Testis (tissue), 2 donors: ENCODE data around the gene CPNE1.

Source experiments
- POLR2A ChIP-seq: fragments of 450-650 bp; IDR thresholded peaks from one replicate; pipeline ENCODE4 v1.6.1; 2017; ENCODE audit warnings: antibody characterized with exemption, mild to moderate bottlenecking, moderate library complexity
- TF ChIP-seq, protein P1 (sequence below), 3 experiments: fragments of 450-650 bp in 2 of 3; fragments of 200-600 bp in 1 of 3; sonication (generic) in 1 of 3; IDR thresholded peaks; one replicate each; pipeline ENCODE4 v1.5.1; 2016 to 2019; ENCODE audit warnings: antibody characterized with exemption in 3 of 3, mild to moderate bottlenecking in 2 of 3, moderate library complexity in 1 of 3

DNA sequence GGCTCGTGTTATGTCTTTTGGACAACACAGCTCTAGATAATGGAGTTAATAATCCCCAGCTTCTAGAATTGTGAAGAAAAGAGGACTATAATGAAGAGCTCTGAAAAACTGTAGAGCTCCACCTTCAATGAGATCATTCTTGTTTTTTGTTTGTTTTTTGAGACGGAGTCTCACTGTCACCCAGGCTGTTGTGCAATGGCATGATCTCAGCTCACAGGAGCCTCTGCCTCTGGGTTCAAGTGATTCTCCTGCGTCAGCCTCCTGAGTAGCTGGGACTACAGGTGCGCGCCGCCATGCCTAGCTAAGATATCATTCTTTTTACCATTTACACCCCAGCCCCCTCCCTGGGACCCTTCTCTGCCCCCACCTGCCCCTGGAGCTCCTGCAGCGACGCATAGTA lies 86.2 kb downstream of the CPNE1 start:
- TF ChIP-seq, protein P1, sequence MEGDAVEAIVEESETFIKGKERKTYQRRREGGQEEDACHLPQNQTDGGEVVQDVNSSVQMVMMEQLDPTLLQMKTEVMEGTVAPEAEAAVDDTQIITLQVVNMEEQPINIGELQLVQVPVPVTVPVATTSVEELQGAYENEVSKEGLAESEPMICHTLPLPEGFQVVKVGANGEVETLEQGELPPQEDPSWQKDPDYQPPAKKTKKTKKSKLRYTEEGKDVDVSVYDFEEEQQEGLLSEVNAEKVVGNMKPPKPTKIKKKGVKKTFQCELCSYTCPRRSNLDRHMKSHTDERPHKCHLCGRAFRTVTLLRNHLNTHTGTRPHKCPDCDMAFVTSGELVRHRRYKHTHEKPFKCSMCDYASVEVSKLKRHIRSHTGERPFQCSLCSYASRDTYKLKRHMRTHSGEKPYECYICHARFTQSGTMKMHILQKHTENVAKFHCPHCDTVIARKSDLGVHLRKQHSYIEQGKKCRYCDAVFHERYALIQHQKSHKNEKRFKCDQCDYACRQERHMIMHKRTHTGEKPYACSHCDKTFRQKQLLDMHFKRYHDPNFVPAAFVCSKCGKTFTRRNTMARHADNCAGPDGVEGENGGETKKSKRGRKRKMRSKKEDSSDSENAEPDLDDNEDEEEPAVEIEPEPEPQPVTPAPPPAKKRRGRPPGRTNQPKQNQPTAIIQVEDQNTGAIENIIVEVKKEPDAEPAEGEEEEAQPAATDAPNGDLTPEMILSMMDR (IDR thresholded peaks at IDR 0.05): no peak
- no peak for TF ChIP-seq POLR2A
